ENCODE measurements around the gene ADCK1.
"Not testable (repeated sequence)": the region's sequence is repeated elsewhere in the genome, so short reads cannot be mapped to it uniquely, and the experiment has no call there.

Gene ADCK1

GRCh38 chr14:77800814-77801213, 905 bp downstream of the ADCK1 start:
- no peak for TF ChIP-seq CTCF (IDR thresholded peaks at IDR 0.05; ENCODE audit: low read depth, low read length)
- no peak for DNase-seq (ENCODE audit: extremely low read depth, low read depth)

GRCh38 chr14:77804592-77804991, 4.7 kb downstream of the ADCK1 start:
- no peak for DNase-seq (ENCODE audit: extremely low read depth, low read depth)

GRCh38 chr14:77805706-77806105, 5.8 kb downstream of the ADCK1 start:
- TF ChIP-seq CTCF (IDR thresholded peaks at IDR 0.05; ENCODE audit: low read depth, low read length) = no peak
- DNase-seq (ENCODE audit: extremely low read depth, low read depth) = no peak

More at GRCh38 chr14:77804592-77804991, 4.7 kb downstream of the ADCK1 start:
- peak; percentile 16 for TF ChIP-seq CTCF (IDR thresholded peaks at IDR 0.05; ENCODE audit: low read depth, low read length)

- DNase-seq (ENCODE audit: extremely low read depth, low read depth) = no peak
- TF ChIP-seq CTCF (IDR thresholded peaks at IDR 0.05; ENCODE audit: low read depth, low read length) = no peak
These were observed 8.3 kb downstream of the ADCK1 start for GRCh38 chr14:77808250-77808649.

- no peak for DNase-seq (ENCODE audit: extremely low read depth, low read depth)
These were observed 9.1 kb downstream of the ADCK1 start for GRCh38 chr14:77809011-77809410.

GRCh38 chr14:77812028-77812427, 12.1 kb downstream of the ADCK1 start:
- TF ChIP-seq CTCF (IDR thresholded peaks at IDR 0.05; ENCODE audit: low read depth, low read length) = no peak
- no peak for DNase-seq (ENCODE audit: extremely low read depth, low read depth)

More at GRCh38 chr14:77809011-77809410, 9.1 kb downstream of the ADCK1 start:
- no peak for TF ChIP-seq CTCF (IDR thresholded peaks at IDR 0.05; ENCODE audit: low read depth, low read length)

- not testable (repeated sequence) for DNase-seq (ENCODE audit: extremely low read depth, low read depth)
These were observed 12.8 kb downstream of the ADCK1 start for GRCh38 chr14:77812682-77813081.

GRCh38 chr14:77822307-77822706, 22.4 kb downstream of the ADCK1 start:
- TF ChIP-seq CTCF (IDR thresholded peaks at IDR 0.05; ENCODE audit: low read depth, low read length) = no peak
- no peak for DNase-seq (ENCODE audit: extremely low read depth, low read depth)

Measured in AG09319 (cell line).